ENCODE data around the gene ARPP19. TPM values are rescaled to one million over a fixed set of nuclear protein-coding genes. Genes with fewer than 3 reads are reported as not detected.

ARPP19 gene
- total and polyA plus RNA-seq, 10 of the 15 experiments (the other 5 are each of a cell fraction or from before 2014, with no cell fraction given) = 77.2 to 167 (median 121) TPM

DNA sequence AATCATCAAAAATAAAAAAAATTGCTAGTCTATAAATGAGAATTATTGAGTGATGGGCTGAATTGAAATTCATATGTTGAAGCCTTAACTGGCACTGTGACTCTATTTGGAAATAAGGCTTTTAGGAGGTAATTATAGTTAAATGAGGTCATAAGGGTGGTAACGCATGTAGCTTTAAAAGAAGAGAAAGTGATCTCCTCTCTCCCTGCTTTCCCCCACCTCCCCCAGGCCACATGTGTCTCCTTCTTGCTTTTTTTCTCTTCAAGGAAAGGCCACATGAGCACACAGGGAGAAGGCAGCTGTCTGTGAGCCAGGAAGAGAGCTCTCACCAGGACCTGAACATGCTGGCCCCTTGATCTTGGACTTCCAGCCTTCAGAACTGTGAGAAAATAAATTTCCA lies 48.2 kb upstream of the ARPP19 start:
- Histone ChIP-seq H3K9ac (ENCODE audit: control insufficient read depth, insufficient read depth, low read length) (no peak overlapping the region), H3K79me2 (ENCODE audit: control insufficient read depth, insufficient read depth, low read length) (no peaks in the 10 kb centered on the region), H3K27me3 (replicated peaks in 1 of 2; ENCODE audit: control insufficient read depth in 2 of 2, insufficient read depth in 2 of 2, low read length in 1 of 2) (no peaks in the 10 kb centered on the region), H3K27ac (ENCODE audit: control insufficient read depth, insufficient read depth) (no peak overlapping the region), H4K20me1 (ENCODE audit: control insufficient read depth, insufficient read depth) (no peaks in the 10 kb centered on the region), H2AFZ (ENCODE audit: control insufficient read depth, low read depth, low read length) (no peak overlapping the region), H3K4me3 (no peak overlapping the region), H3K4me1 (ENCODE audit: control insufficient read depth, insufficient read depth, low read length) (no peaks in the 10 kb centered on the region), H3K9me3 (replicated peaks; ENCODE audit: control insufficient read depth, insufficient read depth, low read length) (no peaks in the 10 kb centered on the region), H3K36me3 (ENCODE audit: control insufficient read depth in 2 of 2, insufficient read depth in 2 of 2, low read length in 1 of 2) (peaks cover 0 to 15% of the 10 kb centered on the region in 2 experiments; a peak in 2 of 4 replicates), H3K4me2 (ENCODE audit: control insufficient read depth, insufficient read depth) (no peak overlapping the region)
- FAIRE-seq = no peak
- TF ChIP-seq IRF4 (IDR thresholded peaks at IDR 0.05; ENCODE audit: low read depth, low read length) = no peak
- no peak for TF ChIP-seq HDAC2 (IDR thresholded peaks at IDR 0.05)
- no peak for TF ChIP-seq SIN3A (IDR thresholded peaks at IDR 0.05; ENCODE audit: low read depth, low read length)
- no peak for TF ChIP-seq ATF2 (IDR thresholded peaks at IDR 0.05; ENCODE audit: low read length)
- no peak for TF ChIP-seq NR2C1 (IDR thresholded peaks at IDR 0.05)
- TF ChIP-seq ZNF592 (IDR thresholded peaks at IDR 0.05) = no peak
- no peak for TF ChIP-seq STAT3 (IDR thresholded peaks at IDR 0.05; ENCODE audit: low read depth, low read length)
- TF ChIP-seq CHD2 (IDR thresholded peaks at IDR 0.05; ENCODE audit: borderline replicate concordance, low read depth, low read length) = no peak
- TF ChIP-seq SIX5 (IDR thresholded peaks at IDR 0.05; ENCODE audit: low read depth, low read length, severe bottlenecking) = no peak
- TF ChIP-seq BHLHE40 (IDR thresholded peaks at IDR 0.05; ENCODE audit: borderline replicate concordance in 1 of 2, low read depth in 2 of 2, low read length in 1 of 2) = no peak
- TF ChIP-seq, protein P1, sequence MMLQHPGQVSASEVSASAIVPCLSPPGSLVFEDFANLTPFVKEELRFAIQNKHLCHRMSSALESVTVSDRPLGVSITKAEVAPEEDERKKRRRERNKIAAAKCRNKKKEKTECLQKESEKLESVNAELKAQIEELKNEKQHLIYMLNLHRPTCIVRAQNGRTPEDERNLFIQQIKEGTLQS (IDR thresholded peaks at IDR 0.05; ENCODE audit: borderline replicate concordance, extremely low read depth, low read depth, low read length) = no peak
- ChIA-PET SMC1A (ENCODE audit: uncharacterized antibody, unreplicated experiment) (interaction anchor here (1.3 kb wide), 1 partner anchor 360 kb away, joined by 3 read pairs; no protein-coding TSS in a partner anchor), RAD21 (ENCODE audit: unreplicated experiment) (interaction anchor here (0.7 kb wide), 1 partner anchor 286 kb away, joined by 3 read pairs; no protein-coding TSS in a partner anchor), POLR2A (no interaction called here), CTCF (interaction anchor here (1.1 kb wide), 1 partner anchor 34 kb away, joined by 3 read pairs; no protein-coding TSS in a partner anchor)
- in situ Hi-C loops (cut with MboI) = no loop called here
- no peak for DNase-seq (ENCODE audit: low read depth, low spot score)
- intact Hi-C loops (cut with micrococcal nuclease; ENCODE audit: unreplicated experiment) = no loop called here
- no TSS peak for BruUV-seq (replicated peaks)
- no peak for ATAC-seq
- 100% methylated on average over 1 of the region's 1 CpG for WGBS (ENCODE audit: insufficient coverage, insufficient replicate concordance, low lambda C conversion rate, missing lambda C conversion rate)

Measured in GM12878 (cell line).